ENCODE results near the gene NTN5. TPM values are rescaled to one million over a fixed set of nuclear protein-coding genes. Genes with fewer than 3 reads are reported as not detected.
"Not testable (repeated sequence)": the region's sequence is repeated elsewhere in the genome, so short reads cannot be mapped to it uniquely, and the experiment has no call there.

The NTN5 gene
- total RNA-seq, 1 experiment from 2014 or later, result 2.9 TPM

DNA sequence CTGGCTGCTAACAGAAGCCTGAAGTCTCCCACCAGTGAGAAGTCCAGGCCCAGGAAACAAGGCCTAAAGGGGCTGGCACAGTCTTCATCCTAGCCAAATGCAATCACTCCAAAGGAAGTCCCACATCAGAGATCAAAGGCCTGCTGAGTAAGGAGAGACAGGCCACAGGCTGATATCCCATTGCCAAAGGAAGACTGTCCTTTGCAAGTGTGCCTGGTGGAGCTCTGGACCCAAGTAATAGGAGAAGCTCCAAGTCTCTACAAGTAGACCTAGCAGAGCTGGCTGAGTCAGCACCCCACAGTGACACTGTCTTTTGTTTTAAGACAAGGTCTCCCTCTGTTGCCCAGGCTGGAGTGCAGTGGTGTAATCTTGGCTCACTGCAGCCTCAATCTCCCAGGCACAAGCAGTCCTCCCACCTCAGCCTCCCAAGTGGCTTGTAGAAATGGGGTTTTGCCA, 40.1 kb downstream of the NTN5 start:
- no peak for DNase-seq
- no peak overlapping the region for H2AFZ ChIP-seq
- peaks cover 64% of the 10 kb centered on the region for H3F3A ChIP-seq (ENCODE audit: insufficient read depth, low read depth)
- no peaks in the 10 kb centered on the region for H3K27me3 ChIP-seq (ENCODE audit: insufficient read depth, low read depth)
- no peak overlapping the region for H3K4me2 ChIP-seq
- peaks cover 11% of the 10 kb centered on the region for H3K79me2 ChIP-seq (ENCODE audit: low read depth)
- no peak overlapping the region for H3K27ac ChIP-seq
- CTCF ChIA-PET, result no interaction called here
- no peak overlapping the region for H3K4me3 ChIP-seq
- intact Hi-C loops (cut with micrococcal nuclease; ENCODE audit: unreplicated experiment), result no loop called here
- H3K36me3 ChIP-seq (ENCODE audit: low read depth), result no peaks in the 10 kb centered on the region; the same call in 1 of the 2 replicates
- no peak for TF ChIP-seq EZH2 (IDR thresholded peaks at IDR 0.05; ENCODE audit: low read depth)
- TF ChIP-seq, protein P1, sequence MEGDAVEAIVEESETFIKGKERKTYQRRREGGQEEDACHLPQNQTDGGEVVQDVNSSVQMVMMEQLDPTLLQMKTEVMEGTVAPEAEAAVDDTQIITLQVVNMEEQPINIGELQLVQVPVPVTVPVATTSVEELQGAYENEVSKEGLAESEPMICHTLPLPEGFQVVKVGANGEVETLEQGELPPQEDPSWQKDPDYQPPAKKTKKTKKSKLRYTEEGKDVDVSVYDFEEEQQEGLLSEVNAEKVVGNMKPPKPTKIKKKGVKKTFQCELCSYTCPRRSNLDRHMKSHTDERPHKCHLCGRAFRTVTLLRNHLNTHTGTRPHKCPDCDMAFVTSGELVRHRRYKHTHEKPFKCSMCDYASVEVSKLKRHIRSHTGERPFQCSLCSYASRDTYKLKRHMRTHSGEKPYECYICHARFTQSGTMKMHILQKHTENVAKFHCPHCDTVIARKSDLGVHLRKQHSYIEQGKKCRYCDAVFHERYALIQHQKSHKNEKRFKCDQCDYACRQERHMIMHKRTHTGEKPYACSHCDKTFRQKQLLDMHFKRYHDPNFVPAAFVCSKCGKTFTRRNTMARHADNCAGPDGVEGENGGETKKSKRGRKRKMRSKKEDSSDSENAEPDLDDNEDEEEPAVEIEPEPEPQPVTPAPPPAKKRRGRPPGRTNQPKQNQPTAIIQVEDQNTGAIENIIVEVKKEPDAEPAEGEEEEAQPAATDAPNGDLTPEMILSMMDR (conservative IDR thresholded peaks at IDR 0.05), result no peak
- no peaks in the 10 kb centered on the region for H4K20me1 ChIP-seq (ENCODE audit: insufficient read depth)
- no peaks in the 10 kb centered on the region for H3K9me3 ChIP-seq (ENCODE audit: insufficient read depth, low read depth)
- POLR2A ChIA-PET (ENCODE audit: unreplicated experiment), result no interaction called here
- no peaks in the 10 kb centered on the region for H3K9me2 ChIP-seq (ENCODE audit: insufficient read depth)
- H3K4me1 ChIP-seq (replicated peaks; ENCODE audit: insufficient read depth), result peaks cover 30% of the 10 kb centered on the region
- no TSS peak for BruUV-seq (replicated peaks)

DNA sequence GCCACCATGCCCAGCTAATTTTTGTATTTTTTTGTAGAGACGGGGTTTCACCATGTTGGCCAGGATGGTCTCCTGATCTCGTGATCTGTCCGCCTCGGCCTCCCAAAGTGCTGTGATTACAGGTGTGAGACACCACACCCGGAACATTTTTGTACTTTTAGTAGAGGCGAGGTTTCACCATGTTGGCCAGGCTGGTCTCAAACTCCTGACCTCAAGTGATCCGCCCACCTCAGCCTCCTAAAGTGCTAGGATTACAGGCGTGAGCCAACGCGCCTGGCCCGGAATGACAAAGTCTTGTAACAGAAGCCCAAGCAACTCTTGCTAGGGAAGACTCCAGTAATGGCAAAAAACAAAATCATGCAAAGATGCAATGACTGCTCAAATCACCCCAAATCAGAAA, 40.5 kb downstream of the NTN5 start:
- intact Hi-C loops (cut with micrococcal nuclease; ENCODE audit: unreplicated experiment); H3K27ac ChIP-seq: not testable (repeated sequence)

DNA sequence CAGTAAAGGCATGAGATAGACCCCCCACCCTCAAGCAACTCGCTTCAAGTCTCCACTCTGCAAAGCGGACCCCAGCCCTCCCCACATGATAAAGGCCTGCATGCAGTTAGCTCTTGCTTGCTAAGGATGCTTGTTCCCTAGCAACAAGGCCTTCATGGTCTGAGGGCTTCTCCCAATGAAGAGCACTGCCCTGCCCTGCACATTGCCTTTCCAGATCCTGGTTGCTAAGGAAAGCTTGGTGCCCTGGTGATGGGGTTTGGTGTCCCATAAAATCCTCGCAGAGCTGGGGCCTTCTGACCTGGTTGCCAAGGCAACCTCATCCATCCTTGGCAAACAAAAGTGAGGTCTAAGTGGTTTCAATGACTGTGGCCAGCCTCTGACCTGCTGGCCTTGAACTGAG, 41.6 kb downstream of the NTN5 start:
- H3K79me2 ChIP-seq (ENCODE audit: low read depth), result peaks cover 6% of the 10 kb centered on the region
- H4K20me1 ChIP-seq (ENCODE audit: insufficient read depth), result no peaks in the 10 kb centered on the region
- H3K9me2 ChIP-seq (ENCODE audit: insufficient read depth), result no peaks in the 10 kb centered on the region
- no peak for TF ChIP-seq EZH2 (IDR thresholded peaks at IDR 0.05; ENCODE audit: low read depth)
- TF ChIP-seq, protein P1 (conservative IDR thresholded peaks at IDR 0.05), result no peak
- DNase-seq, result no peak
- intact Hi-C loops (cut with micrococcal nuclease; ENCODE audit: unreplicated experiment), result no loop called here
- no peaks in the 10 kb centered on the region for H3K27me3 ChIP-seq (ENCODE audit: insufficient read depth, low read depth)
- POLR2A ChIA-PET (ENCODE audit: unreplicated experiment), result no interaction called here
- H3K36me3 ChIP-seq (ENCODE audit: low read depth), result no peaks in the 10 kb centered on the region; the same call in 1 of the 2 replicates
- H3K9me3 ChIP-seq (ENCODE audit: insufficient read depth, low read depth), result no peaks in the 10 kb centered on the region
- no peak overlapping the region for H3K4me3 ChIP-seq
- no peak overlapping the region for H2AFZ ChIP-seq
- BruUV-seq (replicated peaks), result no TSS peak
- peaks cover 45% of the 10 kb centered on the region for H3K4me1 ChIP-seq (replicated peaks; ENCODE audit: insufficient read depth)
- peaks cover 70% of the 10 kb centered on the region for H3F3A ChIP-seq (ENCODE audit: insufficient read depth, low read depth)
- H3K4me2 ChIP-seq, result no peak overlapping the region
- H3K27ac ChIP-seq, result no peak overlapping the region
- CTCF ChIA-PET, result no interaction called here

More for the DNA sequence above, 40.5 kb downstream of the NTN5 start:
- H3K9me3 ChIP-seq (ENCODE audit: insufficient read depth, low read depth); BruUV-seq (replicated peaks); H3K27me3 ChIP-seq (ENCODE audit: insufficient read depth, low read depth); H3K9me2 ChIP-seq (ENCODE audit: insufficient read depth); DNase-seq; H2AFZ ChIP-seq; H3K36me3 ChIP-seq (ENCODE audit: low read depth); H3K4me2 ChIP-seq; H3K4me3 ChIP-seq; CTCF ChIA-PET; H4K20me1 ChIP-seq (ENCODE audit: insufficient read depth): not testable (repeated sequence)
- Histone ChIP-seq H3F3A (ENCODE audit: insufficient read depth, low read depth) (peaks cover 68% of the 10 kb centered on the region), H3K4me1 (replicated peaks; ENCODE audit: insufficient read depth) (peaks cover 34% of the 10 kb centered on the region), H3K79me2 (ENCODE audit: low read depth) (peaks cover 11% of the 10 kb centered on the region)
- POLR2A ChIA-PET (ENCODE audit: unreplicated experiment), result interaction anchor here (0.6 kb wide), 1 partner anchor 268 kb away, joined by 6 read pairs; the partner anchor contains the start of gene SYNGR4
